Retina (tissue), 1 donor: Measurements from ENCODE around the gene ZMIZ2.
A peak's percentile ranks its signal among the peaks of the same experiment; 100 is the strongest.
"Not testable (repeated sequence)": the region's sequence is repeated elsewhere in the genome, so short reads cannot be mapped to it uniquely, and the experiment has no call there.

Source experiments
- DNase-seq: peaks from one replicate; pipeline ENCODE4 v3.0.0-alpha.2; 2016

ZMIZ2 gene

GRCh38 chr7:44759246-44759645 is 10.6 kb downstream of the ZMIZ2 start:
- no peak for DNase-seq

GRCh38 chr7:44760034-44760580 is 11.5 kb downstream of the ZMIZ2 start:
- no peak for DNase-seq

- no peak for DNase-seq
These were observed 12.8 kb downstream of the ZMIZ2 start for GRCh38 chr7:44761207-44762161.

GRCh38 chr7:44762300-44762699 is 13.7 kb downstream of the ZMIZ2 start:
- DNase-seq, result peak; percentile 26

GRCh38 chr7:44762726-44763522 is 14.3 kb downstream of the ZMIZ2 start:
- DNase-seq, result no peak

GRCh38 chr7:44764081-44764480 is 15.4 kb downstream of the ZMIZ2 start:
- DNase-seq, result no peak

- DNase-seq, result no peak
These were observed 16.3 kb downstream of the ZMIZ2 start for GRCh38 chr7:44764665-44765578.

- no peak for DNase-seq
These were observed 17.1 kb downstream of the ZMIZ2 start for GRCh38 chr7:44765579-44766415.

GRCh38 chr7:44766416-44766801 is 17.8 kb downstream of the ZMIZ2 start:
- no peak for DNase-seq

GRCh38 chr7:44767134-44767911 is 18.7 kb downstream of the ZMIZ2 start:
- no peak for DNase-seq

GRCh38 chr7:44767912-44768627 is 19.4 kb downstream of the ZMIZ2 start:
- peak; percentile 20 for DNase-seq

- peak; percentile 21 for DNase-seq
These were observed 20.2 kb downstream of the ZMIZ2 start for GRCh38 chr7:44768628-44769371.

GRCh38 chr7:44769376-44769775 is 20.7 kb downstream of the ZMIZ2 start:
- no peak for DNase-seq

GRCh38 chr7:44769776-44770294 is 21.2 kb downstream of the ZMIZ2 start:
- no peak for DNase-seq

GRCh38 chr7:44771358-44771757 is 22.7 kb downstream of the ZMIZ2 start:
- no peak for DNase-seq

GRCh38 chr7:44772440-44772839 is 23.8 kb downstream of the ZMIZ2 start:
- DNase-seq, result no peak

- no peak for DNase-seq
These were observed 24.2 kb downstream of the ZMIZ2 start for GRCh38 chr7:44772867-44773266.

- DNase-seq, result not testable (repeated sequence)
These were observed 25.8 kb downstream of the ZMIZ2 start for GRCh38 chr7:44774486-44774885.
